HepG2 (cell line): ENCODE data around the gene RRBP1. TPM values are rescaled to one million over a fixed set of nuclear protein-coding genes. Genes with fewer than 3 reads are reported as not detected.

ENCODE experiments used
- ARID2 ChIP-seq: sonication (generic); formaldehyde crosslinking; IDR thresholded peaks from 2 replicates; pipeline ENCODE4 v1.8.1; 2022; ENCODE audit warnings: mild to moderate bottlenecking, missing genetic modification reagents, borderline replicate concordance
- ARID4A ChIP-seq: sonication (generic); formaldehyde crosslinking; IDR thresholded peaks from 2 replicates; pipeline ENCODE4 v1.5.0; 2020; ENCODE audit warnings: mild to moderate bottlenecking, missing genetic modification reagents, borderline replicate concordance
- ARNT2 ChIP-seq: sonication (generic); formaldehyde crosslinking; IDR thresholded peaks from 2 replicates; pipeline ENCODE4 v1.8.0; 2022; ENCODE audit warnings: mild to moderate bottlenecking, low read depth, missing genetic modification reagents, moderate library complexity
- GABPA ChIP-seq, 2 experiments: IDR thresholded peaks; 2 replicates each; pipeline ENCODE4 v1.6.1; 2011 to 2016; ENCODE audit warnings: low read depth in 2 of 2, low read length in 1 of 2, missing biosample characterization in 1 of 2, missing genetic modification characterization in 1 of 2
- HMG20B ChIP-seq: conservative IDR thresholded peaks from 2 replicates; pipeline ENCODE4 v1.6.1; 2016; ENCODE audit warnings: missing genetic modification reagents, missing compliant biosample characterization
- IKZF1 ChIP-seq: fragments of 450-650 bp; IDR thresholded peaks from 2 replicates; pipeline ENCODE4 v1.7.1; 2016
- MED13 ChIP-seq: sonication (generic); formaldehyde crosslinking; IDR thresholded peaks from 2 replicates; pipeline ENCODE4 v1.5.0; 2020; ENCODE audit warnings: missing genetic modification reagents
- MXD1 ChIP-seq: sonication (generic); formaldehyde crosslinking; IDR thresholded peaks from 2 replicates; pipeline ENCODE4 v1.4.0; 2020; ENCODE audit warnings: mild to moderate bottlenecking, missing genetic modification reagents
- NFE2 ChIP-seq: sonication (generic); formaldehyde crosslinking; IDR thresholded peaks from 2 replicates; pipeline ENCODE4 v1.4.0; 2020; ENCODE audit warnings: missing genetic modification reagents
- NR2F1 ChIP-seq, 2 experiments: fragments of 450-650 bp in 1 of 2; formaldehyde crosslinking in 1 of 2; IDR thresholded peaks; 2 replicates each; pipeline versions ENCODE4 v1.5.0 to v1.6.1; 2016 to 2020; ENCODE audit warnings: mild to moderate bottlenecking in 1 of 2, missing compliant biosample characterization in 1 of 2, missing genetic modification reagents in 1 of 2, moderate library complexity in 1 of 2
- PHF21A ChIP-seq: sonication (generic); formaldehyde crosslinking; IDR thresholded peaks from 2 replicates; pipeline ENCODE4 v1.5.0; 2020; ENCODE audit warnings: mild to moderate bottlenecking, missing genetic modification reagents
- PHF8 ChIP-seq: sonication (generic); formaldehyde crosslinking; IDR thresholded peaks from 2 replicates; pipeline ENCODE4 v1.5.0; 2020; ENCODE audit warnings: missing genetic modification reagents
- TAF15 ChIP-seq: fragments of 200-400 bp; formaldehyde crosslinking; IDR thresholded peaks from one replicate; pipeline ENCODE4 v1.6.1; 2018; ENCODE audit warnings: mild to moderate bottlenecking, low read depth, low read length; ENCODE audit not compliant: poor library complexity, severe bottlenecking
- TCF7 ChIP-seq: sonication (generic); IDR thresholded peaks from 2 replicates; pipeline ENCODE4 v1.6.1; 2016; ENCODE audit warnings: antibody characterized with exemption, low read depth
- WIZ ChIP-seq: sonication (generic); formaldehyde crosslinking; IDR thresholded peaks from 2 replicates; pipeline ENCODE4 v1.5.1; 2020; ENCODE audit warnings: mild to moderate bottlenecking, missing genetic modification reagents
- ZBED4 ChIP-seq: sonication (generic); formaldehyde crosslinking; IDR thresholded peaks from 2 replicates; pipeline ENCODE4 v1.4.0; 2020; ENCODE audit warnings: missing genetic modification reagents, borderline replicate concordance
- ZBTB34 ChIP-seq: sonication (generic); formaldehyde crosslinking; IDR thresholded peaks from 2 replicates; pipeline ENCODE4 v1.8.0; 2022; ENCODE audit warnings: mild to moderate bottlenecking, missing genetic modification reagents
- ZNF546 ChIP-seq: sonication (generic); formaldehyde crosslinking; conservative IDR thresholded peaks from 2 replicates; pipeline ENCODE4 v1.8.1; 2023; ENCODE audit warnings: mild to moderate bottlenecking, missing genetic modification reagents
- ZNF570 ChIP-seq: sonication (generic); formaldehyde crosslinking; IDR thresholded peaks from 2 replicates; pipeline ENCODE4 v1.4.0; 2020; ENCODE audit warnings: mild to moderate bottlenecking, missing genetic modification reagents, borderline replicate concordance
- ZNF720 ChIP-seq: sonication (generic); formaldehyde crosslinking; IDR thresholded peaks from 2 replicates; pipeline ENCODE4 v1.4.0; 2020; ENCODE audit warnings: missing genetic modification reagents
- polyA plus RNA-seq, 8 experiments: library from polyadenylated mRNA; depleted of rRNA in 3 of 8; stranded (reverse) in 7 of 8; unstranded in 1 of 8; fragments of >200 nt; fragmentation: Illumina TruSeq in 4 of 8; extraction: Trizol in 4 of 8; gene quantifications; 2 replicates each; pipeline versions ENCODE4 v1.2.1 to v1.2.3, GENCODE V29; 2011 to 2016; ENCODE audit warnings: low read depth in 4 of 8, missing spikeins in 1 of 8, mixed read lengths in 1 of 8; ENCODE audit not compliant: insufficient read depth in 1 of 8
- total RNA-seq, 5 experiments: library from RNA; depleted of rRNA; stranded (reverse); fragments of >200 nt; fragmentation: Illumina TruSeq; extraction: Trizol; gene quantifications; 2 replicates each; pipeline ENCODE4 v1.2.3, GENCODE V29; 2016; ENCODE audit warnings: low read depth in 1 of 5

Gene RRBP1
- total and polyA plus RNA-seq, 2 of the 13 experiments (the other 11 are each of a cell fraction or from before 2014, with no cell fraction given) = 150 to 222 TPM

GRCh38 chr20:17646209-17646960 lies 35.7 kb downstream of the RRBP1 start (continued):
- TF ChIP-seq MXD1 (no peak), MED13 (CRISPR knock-in tag) (no peak), ZNF546 (CRISPR knock-in tag) (no peak), ZBTB34 (CRISPR knock-in tag) (no peak), WIZ (CRISPR knock-in tag) (no peak), TCF7 (no peak), NR2F1 (CRISPR knock-in tag; IDR thresholded peaks at IDR 0.05) (no peak), GABPA (IDR thresholded peaks at IDR 0.05; ENCODE audit: low read depth, low read length) (no peak), GABPA (CRISPR knock-in tag; IDR thresholded peaks at IDR 0.05; ENCODE audit: low read depth) (no peak), ARID4A (CRISPR knock-in tag) (peak; percentile 52; the same call in 1 of the 2 replicates), PHF21A (CRISPR knock-in tag) (no peak; the same call in 1 of the 2 replicates), PHF8 (CRISPR knock-in tag) (no peak), ARID2 (CRISPR knock-in tag) (no peak), ZBED4 (CRISPR knock-in tag) (no peak), ZNF570 (CRISPR knock-in tag) (no peak), ZNF720 (no peak), HMG20B (no peak), NFE2 (CRISPR knock-in tag) (no peak), IKZF1 (no peak), TAF15 (no peak), ARNT2 (CRISPR knock-in tag) (no peak)
